Loucy (cell line): ENCODE measurements around the gene USPL1.
A peak's percentile ranks its signal among the peaks of the same experiment; 100 is the strongest.

Experiments
- H2AFZ ChIP-seq: fragments of 200-600 bp; sonication (generic); 2 replicates; pipeline ENCODE4 v1.6.0; 2016; ENCODE audit warnings: antibody characterized with exemption, mild to moderate bottlenecking, low read length, moderate library complexity
- H3F3A ChIP-seq: fragments of 200-600 bp; 2 replicates; pipeline ENCODE4 v1.6.0; 2016; ENCODE audit warnings: antibody characterized with exemption, low read depth, mild to moderate bottlenecking
- H3K27me3 ChIP-seq: fragments of 200-600 bp; sonication (generic); 2 replicates; pipeline ENCODE4 v1.6.1; 2014; ENCODE audit warnings: low read length, mild to moderate bottlenecking; ENCODE audit not compliant: insufficient read depth, poor library complexity, severe bottlenecking
- H3K36me3 ChIP-seq: fragments of 200-600 bp; sonication (generic); 2 replicates; pipeline ENCODE4 v1.6.1; 2016; ENCODE audit warnings: low read length; ENCODE audit not compliant: insufficient read depth
- H3K4me1 ChIP-seq: fragments of 200-600 bp; sonication (generic); 2 replicates; pipeline ENCODE4 v1.5.1; 2014; ENCODE audit warnings: low read length, mild to moderate bottlenecking; ENCODE audit not compliant: insufficient read depth, poor library complexity, severe bottlenecking
- H3K4me2 ChIP-seq: fragments of 200-600 bp; sonication (generic); 2 replicates; pipeline ENCODE4 v1.6.0; 2014; ENCODE audit warnings: antibody characterized with exemption, low read length, low read depth, mild to moderate bottlenecking; ENCODE audit not compliant: poor library complexity, severe bottlenecking
- H3K4me3 ChIP-seq: fragments of 200-600 bp; sonication (generic); 2 replicates; pipeline ENCODE4 v1.5.1; 2014; ENCODE audit warnings: low read length, mild to moderate bottlenecking, mixed read lengths; ENCODE audit not compliant: poor library complexity, severe bottlenecking
- H3K79me2 ChIP-seq: fragments of 200-600 bp; sonication (generic); 2 replicates; pipeline ENCODE4 v1.6.1; 2014; ENCODE audit warnings: low read length; ENCODE audit not compliant: insufficient read depth
- H3K9ac ChIP-seq: fragments of 200-600 bp; sonication (generic); 2 replicates; pipeline ENCODE4 v1.6.0; 2014; ENCODE audit warnings: mild to moderate bottlenecking, low read depth, low read length, moderate library complexity; ENCODE audit not compliant: poor library complexity, severe bottlenecking
- H3K9me2 ChIP-seq: fragments of 200-600 bp; sonication (generic); replicated peaks from 2 replicates; pipeline ENCODE4 v1.6.1; 2016; ENCODE audit warnings: low read depth, low read length, mixed read lengths
- H3K9me3 ChIP-seq: fragments of 200-600 bp; sonication (generic); 2 replicates; pipeline ENCODE4 v1.6.1; 2014; ENCODE audit warnings: mild to moderate bottlenecking, antibody characterized with exemption, low read length, low read depth; ENCODE audit not compliant: insufficient read depth
- H4K20me1 ChIP-seq: fragments of 200-600 bp; sonication (generic); 2 replicates; pipeline ENCODE4 v1.6.0; 2014; ENCODE audit warnings: antibody characterized with exemption, low read length, mild to moderate bottlenecking; ENCODE audit not compliant: insufficient read depth, poor library complexity, severe bottlenecking
- CTCF ChIP-seq: fragments of 200-600 bp; sonication (generic); conservative IDR thresholded peaks from 2 replicates; pipeline ENCODE4 v1.5.1; 2014; ENCODE audit warnings: mild to moderate bottlenecking, antibody characterized with exemption, low read length
- EZH2phosphoT487 ChIP-seq: fragments of 200-600 bp; IDR thresholded peaks from 2 replicates; pipeline ENCODE4 v1.6.1; 2018; ENCODE audit warnings: antibody characterized with exemption, mild to moderate bottlenecking, moderate library complexity, borderline replicate concordance

Gene USPL1

GRCh38 chr13:30633861-30634260 is 16.1 kb downstream of the USPL1 start:
- peaks cover 88% of the 10 kb centered on the region for H3K79me2 ChIP-seq
- no peak overlapping the region for H2AFZ ChIP-seq
- no peak overlapping the region for H3K9ac ChIP-seq
- TF ChIP-seq CTCF (no peak), EZH2phosphoT487 (no peak)
- H4K20me1 ChIP-seq = peaks cover 67% of the 10 kb centered on the region
- peak overlapping the region; percentile 52 for H3K4me2 ChIP-seq
- no peaks in the 10 kb centered on the region for H3F3A ChIP-seq
- H3K36me3 ChIP-seq = peaks cover 71% of the 10 kb centered on the region
- H3K4me3 ChIP-seq = no peak overlapping the region
- no peaks in the 10 kb centered on the region for H3K9me3 ChIP-seq
- H3K27me3 ChIP-seq = no peaks in the 10 kb centered on the region
- H3K9me2 ChIP-seq = no peaks in the 10 kb centered on the region
- peaks cover 38% of the 10 kb centered on the region for H3K4me1 ChIP-seq

- Histone ChIP-seq H3K4me2 (peak overlapping the region; percentile 52), H3K36me3 (peaks cover 69% of the 10 kb centered on the region), H3K9me2 (no peaks in the 10 kb centered on the region), H2AFZ (no peak overlapping the region), H3K27me3 (no peaks in the 10 kb centered on the region), H3K4me1 (peaks cover 31% of the 10 kb centered on the region), H3K79me2 (peaks cover 84% of the 10 kb centered on the region), H4K20me1 (peaks cover 59% of the 10 kb centered on the region), H3K9ac (peak overlapping the region; percentile 0), H3K9me3 (no peaks in the 10 kb centered on the region), H3F3A (no peaks in the 10 kb centered on the region), H3K4me3 (peak overlapping the region; percentile 37)
- TF ChIP-seq EZH2phosphoT487 = no peak
- TF ChIP-seq CTCF = no peak
These were observed 17.1 kb downstream of the USPL1 start for GRCh38 chr13:30634838-30635237.

- TF ChIP-seq EZH2phosphoT487 (no peak), CTCF (no peak)
- Histone ChIP-seq H3F3A (no peaks in the 10 kb centered on the region), H2AFZ (no peak overlapping the region), H3K9me2 (no peaks in the 10 kb centered on the region), H3K27me3 (no peaks in the 10 kb centered on the region), H3K36me3 (peaks cover 74% of the 10 kb centered on the region), H4K20me1 (peaks cover 40% of the 10 kb centered on the region), H3K79me2 (peaks cover 77% of the 10 kb centered on the region), H3K9me3 (no peaks in the 10 kb centered on the region), H3K4me2 (no peak overlapping the region), H3K9ac (no peak overlapping the region), H3K4me3 (no peak overlapping the region), H3K4me1 (peaks cover 18% of the 10 kb centered on the region)
These were observed 20.6 kb downstream of the USPL1 start for GRCh38 chr13:30638301-30638700.
